Central memory CD4-positive, alpha-beta T cell (primary cell): ENCODE results near the gene LCAT.

Experiments
- DNase-seq: peaks from one replicate; pipeline ENCODE4 v3.0.0; 2022

Gene LCAT

GRCh38 chr16:67909056-67909742, 34.7 kb downstream of the LCAT start:
- no peak for DNase-seq

GRCh38 chr16:67907397-67908180, 36.3 kb downstream of the LCAT start:
- DNase-seq: no peak

GRCh38 chr16:67902831-67903230, 41.1 kb downstream of the LCAT start:
- no peak for DNase-seq

- DNase-seq: no peak
Measured at GRCh38 chr16:67901734-67902133, 42.2 kb downstream of the LCAT start.

- no peak for DNase-seq
Measured at GRCh38 chr16:67897231-67897630, 46.7 kb downstream of the LCAT start.

GRCh38 chr16:67893743-67894399, 50.0 kb downstream of the LCAT start:
- DNase-seq: no peak

GRCh38 chr16:67892899-67893742, 50.8 kb downstream of the LCAT start, which contains the start of gene PSKH1:
PSKH1 (plus strand) TSS chr16:67893254; CDS start chr16:67908750, 15,496 bp downstream.
- DNase-seq: peak; percentile 85

GRCh38 chr16:67892375-67892774, 51.5 kb downstream of the LCAT start:
- DNase-seq: no peak
